ENCODE data around the gene IGFBP5. TPM values are rescaled to one million over a fixed set of nuclear protein-coding genes. Genes with fewer than 3 reads are reported as not detected.

The IGFBP5 gene
- total and polyA plus RNA-seq, 2 of the 8 experiments (the other 6 are each of a cell fraction or from before 2014, with no cell fraction given) = 2.2 to 2.5 TPM

DNA sequence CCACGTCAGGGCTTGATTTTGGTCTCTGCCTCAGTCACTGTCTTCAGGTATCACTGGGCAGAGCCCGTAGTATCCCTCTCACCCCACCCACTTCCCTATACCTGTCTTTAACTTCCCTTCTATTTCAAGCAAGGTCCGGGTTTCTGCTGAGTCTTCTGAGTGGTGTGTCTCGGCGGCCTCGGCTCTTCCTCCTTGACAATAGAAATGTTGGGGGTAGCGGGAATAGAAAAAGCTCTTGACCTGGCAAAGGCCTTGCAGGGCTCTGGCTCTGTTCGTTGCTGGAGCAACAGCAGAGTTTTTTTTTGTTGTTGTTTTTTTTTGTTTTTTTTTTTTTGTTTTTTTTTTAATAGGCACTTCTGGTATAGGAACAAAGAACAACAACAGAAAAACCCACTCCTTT lies 16.0 kb upstream of the IGFBP5 start:
- H3K23ac ChIP-seq (ENCODE audit: insufficient read length) = no peak overlapping the region
- H3K36me3 ChIP-seq (ENCODE audit: control insufficient read depth in 2 of 4, insufficient read depth in 4 of 4, low read length in 3 of 4) = no peaks in the 10 kb centered on the region
- no peaks in the 10 kb centered on the region for H3K23me2 ChIP-seq (ENCODE audit: low read depth, low read length)
- H3K27ac ChIP-seq (ENCODE audit: low read depth, low read length) = no peak overlapping the region
- no peaks in the 10 kb centered on the region for H3K79me2 ChIP-seq (ENCODE audit: control insufficient read depth in 1 of 2, insufficient read depth in 2 of 2, low read length in 2 of 2)
- H2BK15ac ChIP-seq (ENCODE audit: low read length) = no peak overlapping the region
- H4K5ac ChIP-seq (ENCODE audit: insufficient read length, low read depth, low read length) = no peak overlapping the region
- H3K9me3 ChIP-seq (ENCODE audit: insufficient read depth in 2 of 2, low read depth in 1 of 2, low read length in 1 of 2) = 0 out of 4 replicates have a peak, but pooled peaks cover 0 to 6% of the 10 kb centered on the region in 2 experiments
- no peak overlapping the region for H2BK12ac ChIP-seq (ENCODE audit: low read depth, low read length)
- no peaks in the 10 kb centered on the region for H3K4me1 ChIP-seq (replicated peaks in 1 of 4; ENCODE audit: control insufficient read depth in 3 of 4, insufficient read depth in 4 of 4, low read length in 3 of 4)
- H3K4me3 ChIP-seq (ENCODE audit: extremely low read depth in 1 of 4, insufficient read depth in 2 of 4, low read depth in 3 of 4, low read length in 4 of 4) = no peak overlapping the region
- no peak overlapping the region for H3K9ac ChIP-seq (replicated peaks in 1 of 4; ENCODE audit: extremely low read depth in 1 of 4, low read depth in 3 of 4, low read length in 3 of 4)
- no peak overlapping the region for H3K14ac ChIP-seq (ENCODE audit: insufficient read length)
- H3K79me1 ChIP-seq (ENCODE audit: low read depth, low read length) = no peaks in the 10 kb centered on the region
- no peak overlapping the region for H2BK5ac ChIP-seq (ENCODE audit: low read depth, low read length)
- TF ChIP-seq MAFK (IDR thresholded peaks at IDR 0.05; ENCODE audit: low read depth, low read length) (no peak), RBBP5 (IDR thresholded peaks at IDR 0.05; ENCODE audit: borderline replicate concordance, low read depth, low read length) (no peak), POLR2A (IDR thresholded peaks at IDR 0.05; ENCODE audit: control extremely low read depth in 1 of 2, low read depth in 2 of 2, low read length in 2 of 2) (no peak), PHF8 (conservative IDR thresholded peaks at IDR 0.05; ENCODE audit: low read depth, low read length) (no peak)
- TF ChIP-seq, protein P1, sequence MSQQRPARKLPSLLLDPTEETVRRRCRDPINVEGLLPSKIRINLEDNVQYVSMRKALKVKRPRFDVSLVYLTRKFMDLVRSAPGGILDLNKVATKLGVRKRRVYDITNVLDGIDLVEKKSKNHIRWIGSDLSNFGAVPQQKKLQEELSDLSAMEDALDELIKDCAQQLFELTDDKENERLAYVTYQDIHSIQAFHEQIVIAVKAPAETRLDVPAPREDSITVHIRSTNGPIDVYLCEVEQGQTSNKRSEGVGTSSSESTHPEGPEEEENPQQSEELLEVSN (IDR thresholded peaks at IDR 0.05) = no peak
- H3K4ac ChIP-seq (replicated peaks; ENCODE audit: insufficient read length, low read depth, low read length) = no peak overlapping the region
- no peak overlapping the region for H4K8ac ChIP-seq (ENCODE audit: extremely low read depth, insufficient read depth, low read length)
- H2BK120ac ChIP-seq (replicated peaks; ENCODE audit: low read depth, low read length) = no peak overlapping the region
- H3K56ac ChIP-seq (replicated peaks; ENCODE audit: insufficient read length, low read depth, low read length) = no peak overlapping the region
- no peak overlapping the region for H2BK20ac ChIP-seq (ENCODE audit: low read length)
- H4K20me1 ChIP-seq (replicated peaks in 1 of 2; ENCODE audit: control insufficient read depth in 1 of 2, insufficient read depth in 2 of 2, low read length in 2 of 2) = no peaks in the 10 kb centered on the region
- FAIRE-seq = no peak
- H4K91ac ChIP-seq (replicated peaks; ENCODE audit: insufficient read length, low read length) = no peak overlapping the region
- ChIA-PET POLR2A (ENCODE audit: partially characterized antibody) (no interaction called here), CTCF (ENCODE audit: partially characterized antibody) (interaction anchor here (0.8 to 2.9 kb wide), 2 partner anchors 14 to 394 kb away, joined by 3 to 11 read pairs; no protein-coding TSS in a partner anchor)
- WGBS, 2 experiments (ENCODE audit: extremely low coverage in 1 of 2, insufficient coverage in 1 of 2, insufficient read length in 1 of 2, insufficient replicate concordance in 2 of 2, low coverage in 1 of 2, low lambda C conversion rate in 2 of 2, missing lambda C conversion rate in 1 of 2) = 84% methylated on average over 8 of the region's 8 CpGs; no CpG with 5 or more reads in 1 of the 2 experiments
- DNase-seq (ENCODE audit: low read depth in 1 of 2, low spot score in 2 of 2) = no peak
- no peaks in the 10 kb centered on the region for H3K27me3 ChIP-seq (replicated peaks in 1 of 4; ENCODE audit: control insufficient read depth in 3 of 4, extremely low read depth in 1 of 4, insufficient read depth in 3 of 4, low read length in 3 of 4)
- no peak overlapping the region for H2AK5ac ChIP-seq (ENCODE audit: low read depth, low read length)
- H3K18ac ChIP-seq (ENCODE audit: extremely low read depth, low read length) = no peak overlapping the region
- no peak overlapping the region for H3K4me2 ChIP-seq (ENCODE audit: insufficient read depth in 1 of 2, low read depth in 2 of 2, low read length in 2 of 2)
- H2AFZ ChIP-seq (ENCODE audit: low read length) = no peak overlapping the region

Measured in H1 (cell line).